DND-41 (cell line): ENCODE measurements around the gene CCDC174.

Source experiments
- ATAC-seq: fragments of 200-7000 bp; cut with Tn5 transposase; 3 replicates; pipeline ENCODE4 v1.9.1; 2021; ENCODE audit warnings: low read depth; ENCODE audit not compliant: insufficient read depth
- DNase-seq: peaks from one replicate; pipeline ENCODE4 v3.0.0-alpha.2; 2020
- H2AFZ ChIP-seq: 2 replicates; pipeline ENCODE4 v1.6.0; 2012; ENCODE audit warnings: low read depth, low read length
- H3K27ac ChIP-seq: 2 replicates; pipeline ENCODE4 v1.5.1; 2012; ENCODE audit warnings: low read length, inconsistent platforms
- H3K27me3 ChIP-seq: fragments of 200-600 bp; sonication (generic); 2 replicates; pipeline ENCODE4 v1.6.0; 2012; ENCODE audit warnings: low read length, mild to moderate bottlenecking, inconsistent platforms; ENCODE audit not compliant: insufficient read depth, poor library complexity
- H3K36me3 ChIP-seq: 2 replicates; pipeline ENCODE4 v1.5.1; 2012; ENCODE audit warnings: low read length, inconsistent platforms; ENCODE audit not compliant: insufficient read depth
- H3K4me1 ChIP-seq: 2 replicates; pipeline ENCODE4 v1.5.1; 2012; ENCODE audit warnings: mild to moderate bottlenecking, low read length; ENCODE audit not compliant: insufficient read depth
- H3K4me2 ChIP-seq: 2 replicates; pipeline ENCODE4 v1.6.0; 2012; ENCODE audit warnings: mild to moderate bottlenecking, moderate library complexity, low read length, inconsistent platforms; ENCODE audit not compliant: insufficient read depth
- H3K4me3 ChIP-seq, 2 experiments: fragments of 200-600 bp in 1 of 2; shearing (Covaris generic) in 1 of 2; 2 replicates each; pipeline ENCODE4 v1.5.1; 2012 to 2016; ENCODE audit warnings: inconsistent platforms in 2 of 2, low read length in 2 of 2, mild to moderate bottlenecking in 2 of 2, low read depth in 1 of 2, moderate library complexity in 1 of 2
- H3K79me2 ChIP-seq: 2 replicates; pipeline ENCODE4 v1.6.0; 2012; ENCODE audit warnings: low read length, inconsistent platforms; ENCODE audit not compliant: insufficient read depth
- H3K9ac ChIP-seq: 2 replicates; pipeline ENCODE4 v1.6.0; 2012; ENCODE audit warnings: low read depth, mild to moderate bottlenecking, inconsistent platforms, low read length, moderate library complexity
- H3K9me3 ChIP-seq: 2 replicates; pipeline ENCODE4 v1.5.1; 2012; ENCODE audit warnings: low read length, moderate library complexity, mild to moderate bottlenecking, inconsistent platforms; ENCODE audit not compliant: insufficient read depth, severe bottlenecking
- H4K20me1 ChIP-seq: 2 replicates; pipeline ENCODE4 v1.6.0; 2012; ENCODE audit warnings: low read length; ENCODE audit not compliant: insufficient read depth
- EZH2 ChIP-seq: IDR thresholded peaks from 3 replicates; pipeline ENCODE4 v1.6.1; 2012; ENCODE audit warnings: borderline replicate concordance, low read depth, mild to moderate bottlenecking, moderate library complexity, low read length, inconsistent platforms; ENCODE audit not compliant: severe bottlenecking
- TF ChIP-seq, protein P1 (sequence below): IDR thresholded peaks from 2 replicates; pipeline ENCODE4 v1.5.1; 2012; ENCODE audit warnings: borderline replicate concordance, low read length, moderate library complexity, mild to moderate bottlenecking; ENCODE audit not compliant: poor library complexity, severe bottlenecking; ENCODE audit errors: extremely low read depth

The CCDC174 gene

DNA sequence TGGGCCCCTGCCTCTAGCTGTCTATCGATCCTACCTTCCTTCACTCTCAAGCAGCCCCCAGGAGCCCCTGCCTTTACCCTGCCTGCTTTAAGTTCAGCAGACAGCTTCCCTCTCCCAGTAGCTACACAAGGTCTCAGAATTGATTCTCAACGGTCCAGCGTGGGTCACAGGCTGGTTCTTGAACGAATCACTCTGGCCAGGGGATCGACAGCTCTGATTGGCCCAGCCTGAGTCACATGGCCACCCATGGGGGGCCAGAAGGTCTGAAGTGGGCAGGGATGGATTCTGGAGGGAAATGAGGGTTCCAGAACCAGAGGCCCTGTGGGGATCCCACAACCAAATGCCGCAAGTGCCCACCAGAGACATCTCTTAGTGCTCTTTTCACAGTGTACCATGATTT lies 23.7 kb upstream of the CCDC174 start:
- no peak overlapping the region for H2AFZ ChIP-seq
- ATAC-seq: no peak
- no peaks in the 10 kb centered on the region for H3K79me2 ChIP-seq
- no peak overlapping the region for H3K27ac ChIP-seq
- H4K20me1 ChIP-seq: no peaks in the 10 kb centered on the region
- peaks cover 21% of the 10 kb centered on the region for H3K27me3 ChIP-seq
- H3K4me3 ChIP-seq: no peak overlapping the region
- H3K36me3 ChIP-seq: no peaks in the 10 kb centered on the region
- no peak for TF ChIP-seq EZH2
- TF ChIP-seq, protein P1, sequence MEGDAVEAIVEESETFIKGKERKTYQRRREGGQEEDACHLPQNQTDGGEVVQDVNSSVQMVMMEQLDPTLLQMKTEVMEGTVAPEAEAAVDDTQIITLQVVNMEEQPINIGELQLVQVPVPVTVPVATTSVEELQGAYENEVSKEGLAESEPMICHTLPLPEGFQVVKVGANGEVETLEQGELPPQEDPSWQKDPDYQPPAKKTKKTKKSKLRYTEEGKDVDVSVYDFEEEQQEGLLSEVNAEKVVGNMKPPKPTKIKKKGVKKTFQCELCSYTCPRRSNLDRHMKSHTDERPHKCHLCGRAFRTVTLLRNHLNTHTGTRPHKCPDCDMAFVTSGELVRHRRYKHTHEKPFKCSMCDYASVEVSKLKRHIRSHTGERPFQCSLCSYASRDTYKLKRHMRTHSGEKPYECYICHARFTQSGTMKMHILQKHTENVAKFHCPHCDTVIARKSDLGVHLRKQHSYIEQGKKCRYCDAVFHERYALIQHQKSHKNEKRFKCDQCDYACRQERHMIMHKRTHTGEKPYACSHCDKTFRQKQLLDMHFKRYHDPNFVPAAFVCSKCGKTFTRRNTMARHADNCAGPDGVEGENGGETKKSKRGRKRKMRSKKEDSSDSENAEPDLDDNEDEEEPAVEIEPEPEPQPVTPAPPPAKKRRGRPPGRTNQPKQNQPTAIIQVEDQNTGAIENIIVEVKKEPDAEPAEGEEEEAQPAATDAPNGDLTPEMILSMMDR: no peak
- no peaks in the 10 kb centered on the region for H3K4me1 ChIP-seq
- H3K9ac ChIP-seq: no peak overlapping the region
- no peaks in the 10 kb centered on the region for H3K9me3 ChIP-seq
- DNase-seq: no peak
- H3K4me2 ChIP-seq: no peak overlapping the region

DNA sequence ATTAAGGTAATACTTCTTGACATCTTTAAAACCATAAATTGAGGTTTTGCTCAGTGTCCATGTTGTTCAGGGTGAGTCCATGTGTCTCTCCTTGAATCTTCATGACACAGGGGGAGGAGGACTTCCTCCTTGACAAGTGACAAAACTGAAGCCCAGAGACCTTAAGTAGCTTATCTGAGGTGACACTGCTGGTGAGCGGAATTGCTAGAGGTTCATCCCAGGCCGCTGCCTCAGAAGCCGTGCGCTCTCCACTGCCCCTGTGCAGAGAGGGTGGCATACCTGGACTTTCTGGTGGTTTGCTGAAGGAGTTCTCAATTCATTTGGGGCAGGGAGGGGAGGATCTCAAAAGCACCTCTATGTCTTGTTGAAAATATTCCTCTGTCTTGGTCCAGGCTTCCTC lies 23.2 kb upstream of the CCDC174 start:
- Histone ChIP-seq H3K27me3 (peaks cover 19% of the 10 kb centered on the region), H3K36me3 (no peaks in the 10 kb centered on the region), H2AFZ (no peak overlapping the region), H3K79me2 (no peaks in the 10 kb centered on the region), H3K9ac (no peak overlapping the region), H3K4me3 (no peak overlapping the region), H3K4me2 (no peak overlapping the region), H3K9me3 (no peaks in the 10 kb centered on the region), H4K20me1 (no peaks in the 10 kb centered on the region), H3K27ac (no peak overlapping the region), H3K4me1 (no peaks in the 10 kb centered on the region)
- TF ChIP-seq EZH2: no peak
- TF ChIP-seq, protein P1: no peak
- no peak for DNase-seq
- ATAC-seq: no peak

DNA sequence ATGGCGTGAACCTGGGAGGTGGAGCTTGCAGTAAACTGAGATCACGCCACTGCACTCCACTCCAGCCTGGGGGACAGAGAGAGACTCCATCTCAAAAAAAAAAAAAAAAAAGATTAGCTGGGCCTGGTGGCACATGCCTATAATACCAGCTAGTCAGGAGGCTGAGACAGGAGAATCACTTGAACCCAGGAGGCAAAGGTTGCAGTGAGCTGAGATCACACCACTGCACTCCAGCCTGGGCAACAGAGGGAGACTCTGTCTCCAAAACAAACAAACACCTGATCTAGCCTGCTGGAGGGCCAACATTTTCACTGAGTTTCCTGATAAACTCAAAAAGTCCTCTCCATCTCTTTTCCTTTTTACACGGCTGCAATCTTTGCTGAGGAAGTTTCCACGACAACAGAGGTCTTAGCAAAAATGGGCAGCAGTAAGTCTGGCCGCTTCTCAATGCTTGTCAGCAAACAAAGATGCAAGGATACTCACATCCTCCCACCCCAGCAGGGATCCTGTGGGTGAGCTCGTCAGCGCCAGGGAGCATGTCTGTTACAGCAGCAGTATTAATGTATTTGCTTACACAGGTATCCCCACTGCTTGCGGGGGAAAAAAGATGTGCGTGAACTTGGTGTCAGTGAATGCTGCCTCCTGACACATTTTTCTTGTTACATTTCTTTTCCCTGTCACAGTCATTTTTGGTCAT lies 21.0 kb upstream of the CCDC174 start:
- H3K9me3 ChIP-seq: no peaks in the 10 kb centered on the region
- no peaks in the 10 kb centered on the region for H3K36me3 ChIP-seq
- no peaks in the 10 kb centered on the region for H3K4me1 ChIP-seq
- no peaks in the 10 kb centered on the region for H4K20me1 ChIP-seq
- no peak for TF ChIP-seq EZH2
- TF ChIP-seq, protein P1: no peak
- no peak overlapping the region for H3K9ac ChIP-seq
- DNase-seq (no peak), ATAC-seq (no peak)
- no peak overlapping the region for H2AFZ ChIP-seq
- H3K27me3 ChIP-seq: peaks cover 18% of the 10 kb centered on the region
- H3K4me2 ChIP-seq: no peak overlapping the region
- no peaks in the 10 kb centered on the region for H3K79me2 ChIP-seq
- H3K4me3 ChIP-seq: no peak overlapping the region
- no peak overlapping the region for H3K27ac ChIP-seq
